CD8-positive, alpha-beta memory T cell (primary cell): ENCODE measurements around the gene GUCA1A. TPM values are rescaled to one million over a fixed set of nuclear protein-coding genes. Genes with fewer than 3 reads are reported as not detected.
"Not testable (repeated sequence)": the region's sequence is repeated elsewhere in the genome, so short reads cannot be mapped to it uniquely, and the experiment has no call there.

Experiments
- CTCF ChIA-PET: fragments of 350-600 bp; sonication (Branson Sonifier 250); formaldehyde crosslinking; loops from one replicate; lab custom pipeline; 2021; ENCODE audit warnings: antibody characterized with exemption; lab: Charles Lee
- POLR2A ChIA-PET: fragments of 350-600 bp; sonication (Branson Sonifier 250); formaldehyde crosslinking; loops from one replicate; lab custom pipeline; 2021; ENCODE audit warnings: antibody characterized with exemption; lab: Charles Lee
- DNase-seq, 5 donors: peaks; one replicate each; pipeline versions ENCODE4 v3.0.0 to v3.0.0-alpha.2; 2020 to 2022; ENCODE audit warnings: mixed read lengths in 1 of 5
- H3K27ac ChIP-seq: one replicate; pipeline ENCODE4 v1.7.0; 2013; ENCODE audit warnings: low read depth, mild to moderate bottlenecking, low read length, moderate library complexity
- H3K27me3 ChIP-seq: 2 replicates; pipeline ENCODE4 v1.7.0; 2013; ENCODE audit warnings: low read length, mild to moderate bottlenecking; ENCODE audit not compliant: insufficient read depth, poor library complexity, severe bottlenecking
- H3K36me3 ChIP-seq: 2 replicates; pipeline ENCODE4 v1.7.0; 2013; ENCODE audit warnings: mild to moderate bottlenecking, low read length, moderate library complexity; ENCODE audit not compliant: insufficient read depth
- H3K4me1 ChIP-seq: 2 replicates; pipeline ENCODE4 v1.7.0; 2013; ENCODE audit warnings: mild to moderate bottlenecking, low read length, moderate library complexity; ENCODE audit not compliant: insufficient read depth
- H3K4me3 ChIP-seq: 2 replicates; pipeline ENCODE4 v1.7.0; 2013; ENCODE audit warnings: mild to moderate bottlenecking, low read length
- H3K9me3 ChIP-seq: 2 replicates; pipeline ENCODE4 v1.7.0; 2013; ENCODE audit warnings: mild to moderate bottlenecking, low read length
- H3K27ac Mint-ChIP-seq, 8 donors: one replicate each; pipeline ENCODE4 v1.8.0; 2020 to 2021; ENCODE audit warnings: mixed read lengths in 8 of 8, mild to moderate bottlenecking in 6 of 8, inconsistent platforms in 3 of 8, moderate library complexity in 3 of 8
- H3K27me3 Mint-ChIP-seq, 2 donors: one replicate each; pipeline ENCODE4 v1.8.0; 2020 to 2021; ENCODE audit warnings: mixed read lengths in 2 of 2, mild to moderate bottlenecking in 1 of 2, moderate library complexity in 1 of 2
- H3K36me3 Mint-ChIP-seq, 3 donors: one replicate each; pipeline ENCODE4 v1.8.0; 2020 to 2021; ENCODE audit warnings: mixed read lengths in 3 of 3, inconsistent platforms in 1 of 3, mild to moderate bottlenecking in 1 of 3
- H3K4me1 Mint-ChIP-seq, 3 donors: one replicate each; pipeline ENCODE4 v1.8.0; 2020 to 2021; ENCODE audit warnings: mixed read lengths in 3 of 3, inconsistent platforms in 1 of 3, mild to moderate bottlenecking in 1 of 3
- H3K4me3 Mint-ChIP-seq, 7 donors: one replicate each; pipeline ENCODE4 v1.8.0; 2020 to 2021; ENCODE audit warnings: mixed read lengths in 7 of 7, mild to moderate bottlenecking in 6 of 7, moderate library complexity in 4 of 7, inconsistent platforms in 2 of 7
- H3K9me3 Mint-ChIP-seq, 5 donors: one replicate each; pipeline ENCODE4 v1.8.0; 2020 to 2022; ENCODE audit warnings: mixed read lengths in 5 of 5, mild to moderate bottlenecking in 3 of 5, moderate library complexity in 2 of 5, inconsistent platforms in 1 of 5
- polyA plus RNA-seq: library from polyadenylated mRNA; unstranded; fragments of 300-500 nt; fragmentation: Illumina TruSeq; gene quantifications from one replicate; pipeline ENCODE4 v1.2.3, GENCODE V29; 2021
- total RNA-seq, 2 experiments: library from RNA; stranded (reverse); gene quantifications; one replicate each; pipeline ENCODE4 v1.2.3, GENCODE V29; 2021

The GUCA1A gene
- total and polyA plus RNA-seq, 3 experiments from 2014 or later: not detected

- Histone ChIP-seq H3K27ac (no peak overlapping the region), H3K4me1 (no peaks in the 10 kb centered on the region), H3K36me3 (no peaks in the 10 kb centered on the region), H3K4me3 (no peak overlapping the region), H3K9me3 (no peaks in the 10 kb centered on the region), H3K27me3 (no peaks in the 10 kb centered on the region)
- H3K27me3 Mint-ChIP-seq: peaks cover 6 to 18% of the 10 kb centered on the region in 2 donors
- POLR2A ChIA-PET: no interaction called here
- peaks cover 0 to 4% (median 0%) of the 10 kb centered on the region in 3 donors for H3K36me3 Mint-ChIP-seq
- DNase-seq: no peak
- no peak overlapping the region for H3K27ac Mint-ChIP-seq
- peaks cover 0 to 7% (median 0%) of the 10 kb centered on the region in 3 donors for H3K4me1 Mint-ChIP-seq
- H3K9me3 Mint-ChIP-seq: no peaks in the 10 kb centered on the region
- no peak overlapping the region for H3K4me3 Mint-ChIP-seq
- CTCF ChIA-PET: no interaction called here
These were observed 8.9 kb downstream of the GUCA1A start for GRCh38 chr6:42182101-42182500.

GRCh38 chr6:42184475-42184874, 11.3 kb downstream of the GUCA1A start:
- H3K4me1 ChIP-seq: no peaks in the 10 kb centered on the region
- H3K4me3 Mint-ChIP-seq: no peak overlapping the region
- peaks cover 6 to 16% of the 10 kb centered on the region in 2 donors for H3K27me3 Mint-ChIP-seq
- H3K27ac Mint-ChIP-seq: no peak overlapping the region
- H3K9me3 Mint-ChIP-seq: no peaks in the 10 kb centered on the region
- no peaks in the 10 kb centered on the region for H3K36me3 ChIP-seq
- H3K4me1 Mint-ChIP-seq: no peaks in the 10 kb centered on the region
- H3K27ac ChIP-seq: no peak overlapping the region
- no peak overlapping the region for H3K4me3 ChIP-seq
- H3K9me3 ChIP-seq: no peaks in the 10 kb centered on the region
- H3K36me3 Mint-ChIP-seq: peaks cover 0 to 8% (median 1%) of the 10 kb centered on the region in 3 donors
- POLR2A ChIA-PET: no interaction called here
- H3K27me3 ChIP-seq: no peaks in the 10 kb centered on the region
- no peak for DNase-seq
- CTCF ChIA-PET: no interaction called here

- peaks cover 0 to 8% of the 10 kb centered on the region in 2 donors for H3K27me3 Mint-ChIP-seq
- Histone ChIP-seq H3K9me3 (no peaks in the 10 kb centered on the region), H3K27ac (no peak overlapping the region), H3K36me3 (no peaks in the 10 kb centered on the region), H3K27me3 (no peaks in the 10 kb centered on the region), H3K4me1 (no peaks in the 10 kb centered on the region), H3K4me3 (no peak overlapping the region)
- POLR2A ChIA-PET: no interaction called here
- DNase-seq: no peak
- no peak overlapping the region for H3K4me3 Mint-ChIP-seq
- CTCF ChIA-PET: no interaction called here
- no peaks in the 10 kb centered on the region for H3K4me1 Mint-ChIP-seq
- H3K9me3 Mint-ChIP-seq: no peaks in the 10 kb centered on the region
- no peak overlapping the region for H3K27ac Mint-ChIP-seq
- peaks cover 0 to 8% (median 4%) of the 10 kb centered on the region in 3 donors for H3K36me3 Mint-ChIP-seq
These were observed 12.4 kb downstream of the GUCA1A start for GRCh38 chr6:42185597-42185996.

GRCh38 chr6:42188406-42188805, 15.2 kb downstream of the GUCA1A start:
- Mint-ChIP-seq H3K4me1 (no peaks in the 10 kb centered on the region), H3K27ac (peak overlapping the region in 1 of 8 donors; percentile 36), H3K27me3 (peaks cover 0 to 2% of the 10 kb centered on the region in 2 donors), H3K36me3 (peaks cover 0 to 12% (median 9%) of the 10 kb centered on the region in 3 donors), H3K4me3 (no peak overlapping the region), H3K9me3 (no peaks in the 10 kb centered on the region)
- Histone ChIP-seq H3K27me3 (no peaks in the 10 kb centered on the region), H3K9me3 (no peaks in the 10 kb centered on the region), H3K4me3 (no peak overlapping the region), H3K4me1 (no peaks in the 10 kb centered on the region), H3K36me3 (no peaks in the 10 kb centered on the region), H3K27ac (no peak overlapping the region)
- no peak for DNase-seq
- ChIA-PET POLR2A (no interaction called here), CTCF (no interaction called here)

GRCh38 chr6:42190554-42191183, 17.5 kb downstream of the GUCA1A start:
- Mint-ChIP-seq H3K27me3 (no peaks in the 10 kb centered on the region), H3K9me3 (no peaks in the 10 kb centered on the region), H3K4me1 (no peaks in the 10 kb centered on the region), H3K4me3 (no peak overlapping the region), H3K27ac (peak overlapping the region in 1 of 8 donors; percentile 34), H3K36me3 (peaks cover 0 to 9% (median 8%) of the 10 kb centered on the region in 3 donors)
- Histone ChIP-seq H3K27ac (no peak overlapping the region), H3K4me3 (no peak overlapping the region), H3K9me3 (no peaks in the 10 kb centered on the region), H3K36me3 (no peaks in the 10 kb centered on the region), H3K4me1 (no peaks in the 10 kb centered on the region), H3K27me3 (no peaks in the 10 kb centered on the region)
- ChIA-PET CTCF (no interaction called here), POLR2A (no interaction called here)
- DNase-seq: no peak

DNA sequence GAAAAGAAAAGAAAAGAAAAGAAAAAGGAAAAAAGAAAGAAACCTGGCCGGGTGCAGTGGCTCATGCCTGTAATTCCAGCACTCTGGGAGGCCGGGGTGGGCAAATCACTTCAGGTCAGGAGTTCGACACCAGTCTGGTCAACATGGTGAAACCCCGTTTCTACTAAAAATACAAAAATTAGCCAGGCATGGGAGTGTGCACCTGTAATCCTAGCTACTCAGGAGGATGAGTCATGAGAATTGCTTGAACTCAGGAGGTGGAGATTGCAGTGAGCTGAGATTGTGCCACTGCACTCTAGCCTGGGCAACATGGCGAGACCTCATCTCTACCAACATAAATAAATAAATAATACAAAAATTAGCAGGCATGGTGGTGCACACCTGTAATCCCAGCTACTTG, 19.2 kb downstream of the GUCA1A start:
- H3K27me3 Mint-ChIP-seq, DNase-seq, H3K4me3 ChIP-seq, H3K4me1 Mint-ChIP-seq, H3K27ac ChIP-seq, H3K9me3 ChIP-seq, H3K9me3 Mint-ChIP-seq, H3K4me1 ChIP-seq, H3K27ac Mint-ChIP-seq, H3K27me3 ChIP-seq, H3K36me3 Mint-ChIP-seq, H3K4me3 Mint-ChIP-seq, H3K36me3 ChIP-seq: not testable (repeated sequence)
- ChIA-PET POLR2A (interaction anchor here (0.7 kb wide), 1 partner anchor 77 kb away, joined by 8 read pairs; no protein-coding TSS in a partner anchor), CTCF (interaction anchor here (0.7 to 1.2 kb wide), 4 partner anchors 27 to 443 kb away, joined by 3 to 4 read pairs (median 3); no protein-coding TSS in a partner anchor)

DNA sequence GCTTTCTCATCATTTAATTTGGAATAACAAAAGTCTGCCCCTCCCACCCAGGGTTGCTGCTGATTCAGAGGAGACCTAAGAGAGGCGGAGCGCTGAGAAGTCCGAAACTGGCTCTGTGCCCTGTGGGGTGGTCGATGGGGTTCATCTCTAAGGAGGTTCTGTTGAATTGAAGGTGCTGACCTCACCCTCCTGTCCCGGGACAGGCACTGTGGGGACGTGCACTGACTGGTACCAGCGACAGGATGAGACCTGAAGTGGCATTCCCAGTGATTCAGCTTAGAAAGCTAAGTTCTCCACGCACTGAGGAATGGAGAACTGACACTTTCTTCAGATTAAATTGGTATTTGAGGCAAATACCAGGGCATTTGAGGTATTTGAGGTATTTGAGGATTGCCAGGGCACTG, 20.3 kb downstream of the GUCA1A start:
- peak overlapping the region in 2 of 8 donors; percentile 16 to 51 for H3K27ac Mint-ChIP-seq
- no peaks in the 10 kb centered on the region for H3K9me3 Mint-ChIP-seq

DNA sequence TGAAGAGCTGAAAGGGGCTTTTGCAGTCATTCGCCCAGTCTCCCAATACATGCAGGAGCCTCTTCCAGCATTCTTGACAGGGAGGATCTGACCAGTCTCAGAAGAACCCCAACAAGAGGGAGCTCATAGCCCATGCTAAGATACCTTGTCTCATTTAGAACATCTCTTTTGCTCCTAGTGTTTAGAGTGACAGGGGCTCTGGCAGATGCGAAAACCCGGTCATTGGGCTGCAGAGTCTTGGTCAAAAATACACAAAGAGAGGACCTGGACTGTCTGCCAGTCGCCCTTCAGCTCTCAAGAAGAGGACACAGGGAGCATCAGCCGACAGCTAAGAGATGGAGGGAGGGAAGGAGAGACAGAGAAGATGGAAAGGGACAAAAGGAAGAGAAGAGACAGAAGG, 20.9 kb downstream of the GUCA1A start:
- Mint-ChIP-seq H3K4me3 (no peak overlapping the region), H3K27ac (peak overlapping the region in 3 of 8 donors; percentile 13 to 81 (median 14)), H3K4me1 (no peaks in the 10 kb centered on the region), H3K9me3 (no peaks in the 10 kb centered on the region), H3K36me3 (peaks cover 0 to 7% (median 4%) of the 10 kb centered on the region in 3 donors), H3K27me3 (no peaks in the 10 kb centered on the region)
- CTCF ChIA-PET: no interaction called here
- no peaks in the 10 kb centered on the region for H3K9me3 ChIP-seq
- H3K27ac ChIP-seq: no peak overlapping the region
- no peak for DNase-seq
- POLR2A ChIA-PET: no interaction called here
- H3K4me1 ChIP-seq: no peaks in the 10 kb centered on the region
- H3K36me3 ChIP-seq: no peaks in the 10 kb centered on the region
- H3K27me3 ChIP-seq: no peaks in the 10 kb centered on the region
- H3K4me3 ChIP-seq: no peak overlapping the region

More for the DNA sequence above, 20.3 kb downstream of the GUCA1A start:
- H3K27me3 Mint-ChIP-seq: no peaks in the 10 kb centered on the region
- Histone ChIP-seq H3K4me1 (no peaks in the 10 kb centered on the region), H3K27me3 (no peaks in the 10 kb centered on the region), H3K36me3 (no peaks in the 10 kb centered on the region), H3K27ac (no peak overlapping the region), H3K9me3 (no peaks in the 10 kb centered on the region), H3K4me3 (no peak overlapping the region)
- no peak overlapping the region for H3K4me3 Mint-ChIP-seq
- DNase-seq: no peak
- CTCF ChIA-PET: no interaction called here
- H3K36me3 Mint-ChIP-seq: peaks cover 0 to 7% (median 6%) of the 10 kb centered on the region in 3 donors
- POLR2A ChIA-PET: no interaction called here
- no peaks in the 10 kb centered on the region for H3K4me1 Mint-ChIP-seq
